22Rv1 (cell line): ENCODE measurements around the gene CBFA2T2.

Experiments used
- CTCF ChIP-seq: fragments of 450-650 bp; IDR thresholded peaks from 2 replicates; pipeline ENCODE4 v1.5.1; 2017; ENCODE audit warnings: mild to moderate bottlenecking
- ZFX ChIP-seq: fragments of 450-650 bp; IDR thresholded peaks from 2 replicates; pipeline ENCODE4 v1.6.1; 2017; ENCODE audit warnings: antibody characterized with exemption, borderline replicate concordance

GRCh38 chr20:33697129-33697528 is 207.2 kb downstream of the CBFA2T2 start:
- TF ChIP-seq CTCF (no peak), ZFX (no peak)
